Muscle of leg (tissue), 16 donors: ENCODE measurements around the gene KRTAP4-6. TPM values are rescaled to one million over a fixed set of nuclear protein-coding genes. Genes with fewer than 3 reads are reported as not detected.
"Not testable (repeated sequence)": the region's sequence is repeated elsewhere in the genome, so short reads cannot be mapped to it uniquely, and the experiment has no call there.

Experiments used
- DNase-seq: peaks from one replicate; pipeline ENCODE4 v3.0.0; 2013
- H3K27ac ChIP-seq: one replicate; pipeline ENCODE4 v1.5.1; 2013; ENCODE audit warnings: mild to moderate bottlenecking, low read length, control low read depth
- H3K27me3 ChIP-seq: one replicate; pipeline ENCODE4 v1.6.1; 2013; ENCODE audit warnings: low read length; ENCODE audit not compliant: control insufficient read depth, insufficient read depth
- H3K36me3 ChIP-seq: one replicate; pipeline ENCODE4 v1.6.1; 2013; ENCODE audit warnings: low read length; ENCODE audit not compliant: control insufficient read depth, insufficient read depth
- H3K4me1 ChIP-seq: one replicate; pipeline ENCODE4 v1.6.1; 2013; ENCODE audit warnings: low read length; ENCODE audit not compliant: control insufficient read depth, insufficient read depth
- H3K4me3 ChIP-seq: one replicate; pipeline ENCODE4 v1.5.1; 2013; ENCODE audit warnings: low read length, control low read depth
- H3K9me3 ChIP-seq: replicated peaks from 2 replicates; pipeline ENCODE4 v1.6.1; 2013; ENCODE audit warnings: low read depth, low read length; ENCODE audit not compliant: control insufficient read depth
- WGBS: methylation state at CpG from one replicate; pipeline ENCODE4 v1.1.5; 2013; ENCODE audit warnings: missing lambda C conversion rate; ENCODE audit not compliant: insufficient coverage; 5-methylcytosine and 5-hydroxymethylcytosine counted together
- long read RNA-seq, 11 donors: transcript quantifications; one replicate each; lab custom pipeline, GENCODE V29; 2026
- polyA plus RNA-seq, 8 donors: library from polyadenylated mRNA; unstranded; fragments of 120-200 nt; gene quantifications; one replicate each; pipeline versions ENCODE4 v1.2.1 to v1.2.3, GENCODE V29; 2013; ENCODE audit warnings: inconsistent platforms in 1 of 8, low replicate concordance in 1 of 8; ENCODE audit not compliant: insufficient read length in 8 of 8, insufficient read depth in 1 of 8
- total RNA-seq: library from RNA; stranded (reverse); fragments of 120-200 nt; gene quantifications from one replicate; pipeline ENCODE4 v1.2.4, GENCODE V29; 2013

KRTAP4-6 gene
- total RNA-seq (not detected), polyA plus RNA-seq (not detected)
- long read RNA-seq, donor 1 = 0 reads
- long read RNA-seq, donor 2 = 0 reads
- long read RNA-seq, donor 3 = 0 reads
- long read RNA-seq, donor 4 = 0 reads
- long read RNA-seq, donor 5 = 0 reads
- long read RNA-seq, donor 6 = 0 reads
- long read RNA-seq, donor 7 = 0 reads
- long read RNA-seq, donor 8 = 0 reads
- long read RNA-seq, donor 9 = 0 reads
- long read RNA-seq, donor 10 = 0 reads
- long read RNA-seq, donor 11 = 0 reads

GRCh38 chr17:41140360-41141131 lies at the start of gene KRTAP4-6:
Gene KRTAP4-6, minus strand, starts transcription at chr17:41140544. Its CDS starts 57 bp downstream, at chr17:41140487.
- no peaks in the 10 kb centered on the region for H3K27me3 ChIP-seq
- H3K4me3 ChIP-seq = no peak within 1 kb of the TSS
- H3K9me3 ChIP-seq = peaks cover 23% of the 10 kb centered on the region
- no peaks in the 10 kb centered on the region for H3K4me1 ChIP-seq
- no peak within 1 kb of the TSS for H3K27ac ChIP-seq
- DNase-seq = no peak
- no peaks in the 10 kb centered on the region for H3K36me3 ChIP-seq
- WGBS = 98% methylated on average over 4 of the region's 6 CpGs

GRCh38 chr17:41189837-41190318 lies 49.5 kb upstream of the KRTAP4-6 start, which contains the start of gene KRTAP9-1:
Gene KRTAP9-1, plus strand, starts transcription at chr17:41189887. Its CDS starts 0 bp downstream, at chr17:41189887.
- not testable (repeated sequence) for H3K27me3 ChIP-seq, H3K4me3 ChIP-seq
- WGBS = 83% methylated on average over 1 of the region's 1 CpG

GRCh38 chr17:41186872-41187271 lies 46.5 kb upstream of the KRTAP4-6 start:
- 87% methylated on average over 2 of the region's 2 CpGs for WGBS
- H3K4me3 ChIP-seq = no peak overlapping the region
- H3K36me3 ChIP-seq = no peaks in the 10 kb centered on the region
- peak; percentile 25 for DNase-seq
- H3K27me3 ChIP-seq = peaks cover 2% of the 10 kb centered on the region
- no peak overlapping the region for H3K27ac ChIP-seq
- H3K4me1 ChIP-seq = no peaks in the 10 kb centered on the region
- H3K9me3 ChIP-seq = no peaks in the 10 kb centered on the region

More at GRCh38 chr17:41189837-41190318, 49.5 kb upstream of the KRTAP4-6 start, which contains the start of gene KRTAP9-1:
- not testable (repeated sequence) for H3K9me3 ChIP-seq, H3K36me3 ChIP-seq, DNase-seq, H3K4me1 ChIP-seq, H3K27ac ChIP-seq

GRCh38 chr17:41185001-41185400 lies 44.7 kb upstream of the KRTAP4-6 start:
- no CpG with 5 or more reads among the region's 1 CpG for WGBS
- DNase-seq = no peak
- Histone ChIP-seq H3K4me1 (no peaks in the 10 kb centered on the region), H3K36me3 (no peaks in the 10 kb centered on the region), H3K27me3 (peaks cover 2% of the 10 kb centered on the region), H3K27ac (no peak overlapping the region), H3K9me3 (no peaks in the 10 kb centered on the region), H3K4me3 (no peak overlapping the region)

GRCh38 chr17:41184480-41184961 lies 44.2 kb upstream of the KRTAP4-6 start, which contains the start of gene KRTAP4-1:
Gene KRTAP4-1, minus strand, starts transcription at chr17:41184911. Its CDS starts 57 bp downstream, at chr17:41184854.
- Histone ChIP-seq H3K36me3 (no peaks in the 10 kb centered on the region), H3K9me3 (no peaks in the 10 kb centered on the region), H3K4me3 (no peak within 1 kb of the TSS), H3K4me1 (no peaks in the 10 kb centered on the region), H3K27ac (no peak within 1 kb of the TSS), H3K27me3 (peaks cover 2% of the 10 kb centered on the region)
- 81% methylated on average over 5 of the region's 9 CpGs for WGBS
- DNase-seq = no peak

GRCh38 chr17:41178843-41179616 lies 38.7 kb upstream of the KRTAP4-6 start:
- Histone ChIP-seq H3K27ac (no peak overlapping the region), H3K4me1 (no peaks in the 10 kb centered on the region), H3K27me3 (peaks cover 2% of the 10 kb centered on the region), H3K36me3 (no peaks in the 10 kb centered on the region), H3K9me3 (peaks cover 2% of the 10 kb centered on the region), H3K4me3 (no peak overlapping the region)
- no CpG with 5 or more reads among the region's 1 CpG for WGBS
- no peak for DNase-seq

- peaks cover 2% of the 10 kb centered on the region for H3K9me3 ChIP-seq
- no peak overlapping the region for H3K4me3 ChIP-seq
- peaks cover 2% of the 10 kb centered on the region for H3K27me3 ChIP-seq
- peak; percentile 14 for DNase-seq
- no peaks in the 10 kb centered on the region for H3K4me1 ChIP-seq
- 100% methylated on average over 3 of the region's 3 CpGs for WGBS
- H3K36me3 ChIP-seq = no peaks in the 10 kb centered on the region
- H3K27ac ChIP-seq = no peak overlapping the region
These were observed 38.0 kb upstream of the KRTAP4-6 start for GRCh38 chr17:41178341-41178740.

GRCh38 chr17:41177727-41178271 lies 37.5 kb upstream of the KRTAP4-6 start, which contains the start of gene KRTAP4-2:
Gene KRTAP4-2, minus strand, starts transcription at chr17:41178221. Its CDS starts 57 bp downstream, at chr17:41178164.
- peaks cover 2% of the 10 kb centered on the region for H3K9me3 ChIP-seq
- H3K4me1 ChIP-seq = no peaks in the 10 kb centered on the region
- H3K27me3 ChIP-seq = peaks cover 2% of the 10 kb centered on the region
- no peak within 1 kb of the TSS for H3K4me3 ChIP-seq
- 84% methylated on average over 6 of the region's 7 CpGs for WGBS
- DNase-seq = no peak
- H3K27ac ChIP-seq = no peak within 1 kb of the TSS
- no peaks in the 10 kb centered on the region for H3K36me3 ChIP-seq

- Histone ChIP-seq H3K27me3 (peaks cover 2% of the 10 kb centered on the region), H3K9me3 (peaks cover 2% of the 10 kb centered on the region)
- WGBS = 85% methylated on average over 1 of the region's 3 CpGs
These were observed 36.5 kb upstream of the KRTAP4-6 start for GRCh38 chr17:41176744-41177387.

More at GRCh38 chr17:41176744-41177387, 36.5 kb upstream of the KRTAP4-6 start:
- H3K4me3 ChIP-seq = no peak overlapping the region
- no peaks in the 10 kb centered on the region for H3K36me3 ChIP-seq
- peak; percentile 22 for DNase-seq
- H3K27ac ChIP-seq = no peak overlapping the region
- H3K4me1 ChIP-seq = no peaks in the 10 kb centered on the region
